Panc1 (cell line): ENCODE data around the gene KDR. TPM values are rescaled to one million over a fixed set of nuclear protein-coding genes. Genes with fewer than 3 reads are reported as not detected.

Experiments
- ATAC-seq: fragments of 200-7000 bp; cut with Tn5 transposase; 2 replicates; pipeline ENCODE4 v1.9.1; 2020; ENCODE audit warnings: mild to moderate bottlenecking, moderate library complexity
- BruUV-seq: library from RNA; stranded (reverse); fragments of 400-500 nt; replicated peaks from 2 replicates; lab custom pipeline; 2021; lab: Mats Ljungman, UMichigan
- CTCF ChIA-PET: fragments of 300-600 bp; sonication (Branson Sonifier 250); formaldehyde crosslinking; loops from one replicate; lab custom pipeline; 2022; ENCODE audit warnings: antibody characterized with exemption; lab: Charles Lee
- POLR2A ChIA-PET: fragments of 300-600 bp; sonication (Branson Sonifier 250); formaldehyde crosslinking; loops from one replicate; lab custom pipeline; 2022; ENCODE audit warnings: antibody characterized with exemption; lab: Charles Lee
- DNase-seq: peaks from one replicate; pipeline ENCODE4 v3.0.0-alpha.2; 2010; ENCODE audit warnings: low read depth, low spot score
- H3K27ac ChIP-seq: 2 replicates; pipeline ENCODE4 v1.5.1; 2011; ENCODE audit warnings: mild to moderate bottlenecking, low read length, inconsistent platforms
- H3K27me3 ChIP-seq: fragments of 200-500 bp; sonication (Bioruptor generic); 2 replicates; pipeline ENCODE4 v1.6.0; 2014; ENCODE audit warnings: low read length, inconsistent platforms; ENCODE audit not compliant: control insufficient read depth, insufficient read depth
- H3K36me3 ChIP-seq: fragments of 200-500 bp; sonication (Bioruptor generic); 2 replicates; pipeline ENCODE4 v1.5.1; 2014; ENCODE audit warnings: inconsistent platforms, mild to moderate bottlenecking, low read length, moderate library complexity; ENCODE audit not compliant: control insufficient read depth, insufficient read depth
- H3K4me1 ChIP-seq: 2 replicates; pipeline ENCODE4 v1.5.1; 2011; ENCODE audit warnings: inconsistent platforms, mild to moderate bottlenecking, low read length, moderate library complexity; ENCODE audit not compliant: control insufficient read depth, insufficient read depth
- H3K4me3 ChIP-seq, 2 experiments: 2 replicates each; pipeline ENCODE4 v1.5.1; 2011 to 2012; ENCODE audit warnings: low read depth in 2 of 2, low read length in 2 of 2, mild to moderate bottlenecking in 2 of 2, inconsistent platforms in 1 of 2, moderate library complexity in 1 of 2
- H3K9me3 ChIP-seq: fragments of 200-500 bp; sonication (Bioruptor generic); 2 replicates; pipeline ENCODE4 v1.5.1; 2014; ENCODE audit warnings: low read depth, mild to moderate bottlenecking, inconsistent platforms, low read length, moderate library complexity; ENCODE audit not compliant: control insufficient read depth, insufficient read depth
- POLR2AphosphoS5 ChIP-seq: IDR thresholded peaks from 2 replicates; pipeline ENCODE4 v1.6.1; 2012; ENCODE audit warnings: mild to moderate bottlenecking, low read depth, low read length, moderate library complexity
- REST ChIP-seq, 2 experiments: IDR thresholded peaks; 2 replicates each; pipeline ENCODE4 v1.6.1; 2011 to 2012; ENCODE audit warnings: low read depth in 2 of 2, control low read depth in 1 of 2, low read length in 1 of 2, mild to moderate bottlenecking in 1 of 2, moderate library complexity in 1 of 2; ENCODE audit not compliant: insufficient read depth in 1 of 2
- SIN3A ChIP-seq: IDR thresholded peaks from 2 replicates; pipeline ENCODE4 v1.6.1; 2012; ENCODE audit warnings: low read depth, mild to moderate bottlenecking, low read length, moderate library complexity, borderline replicate concordance; ENCODE audit not compliant: insufficient read depth
- TCF7L2 ChIP-seq: IDR thresholded peaks from 2 replicates; pipeline ENCODE4 v1.6.1; 2011; ENCODE audit warnings: mild to moderate bottlenecking, low read depth, low read length, inconsistent platforms
- in situ Hi-C: cut with HindIII; loops from 2 replicates; pipeline ENCODE4 v1.10.0; 2016; ENCODE audit warnings: low sequenced_read_pairs, low pct_unique_long_range_greater_than_20kb
- intact Hi-C: fragments of 100-400 bp; cut with micrococcal nuclease; formaldehyde crosslinking; loops from one replicate; pipeline ENCODE4 v1.10.0; 2022; ENCODE audit not compliant: unreplicated experiment
- total RNA-seq: library from RNA; stranded (reverse); gene quantifications from one replicate; pipeline ENCODE4 v1.2.1, GENCODE V29; 2021; ENCODE audit not compliant: unreplicated experiment
- TF ChIP-seq, protein P1 (sequence below): fragments of 450-650 bp; IDR thresholded peaks from 2 replicates; pipeline ENCODE4 v1.5.1; 2017; ENCODE audit warnings: mild to moderate bottlenecking

The KDR gene
- total RNA-seq, 1 experiment from 2014 or later = 0.18 TPM

DNA sequence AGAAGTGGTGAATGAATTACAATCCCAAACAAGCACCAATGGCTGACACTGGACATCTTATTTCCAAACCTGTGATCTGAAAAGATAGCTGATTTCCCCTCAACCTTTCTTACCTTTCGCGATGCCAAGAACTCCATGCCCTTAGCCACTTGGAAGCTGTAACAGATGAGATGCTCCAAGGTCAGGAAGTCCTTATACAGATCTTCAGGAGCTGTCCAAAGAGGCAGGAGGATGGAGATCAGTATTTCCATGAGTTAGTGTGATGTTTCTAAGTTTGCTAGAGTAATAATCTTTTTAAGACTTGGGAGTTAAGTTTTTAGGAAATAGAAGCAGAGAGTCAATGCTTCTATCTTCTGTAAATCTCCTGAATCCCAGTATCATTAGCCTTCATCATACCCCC, 32.9 kb downstream of the KDR start:
- Histone ChIP-seq H3K27me3 (no peaks in the 10 kb centered on the region), H3K27ac (no peak overlapping the region), H3K4me1 (no peaks in the 10 kb centered on the region), H3K4me3 (no peak overlapping the region), H3K9me3 (no peaks in the 10 kb centered on the region), H3K36me3 (no peaks in the 10 kb centered on the region)
- intact Hi-C loops = no loop called here
- ChIA-PET CTCF (no interaction called here), POLR2A (no interaction called here)
- TF ChIP-seq TCF7L2 (no peak), REST (IDR thresholded peaks at IDR 0.05; ENCODE audit: insufficient read depth in 1 of 2, low read depth in 2 of 2, low read length in 1 of 2) (no peak), POLR2AphosphoS5 (no peak), SIN3A (no peak)
- TF ChIP-seq, protein P1, sequence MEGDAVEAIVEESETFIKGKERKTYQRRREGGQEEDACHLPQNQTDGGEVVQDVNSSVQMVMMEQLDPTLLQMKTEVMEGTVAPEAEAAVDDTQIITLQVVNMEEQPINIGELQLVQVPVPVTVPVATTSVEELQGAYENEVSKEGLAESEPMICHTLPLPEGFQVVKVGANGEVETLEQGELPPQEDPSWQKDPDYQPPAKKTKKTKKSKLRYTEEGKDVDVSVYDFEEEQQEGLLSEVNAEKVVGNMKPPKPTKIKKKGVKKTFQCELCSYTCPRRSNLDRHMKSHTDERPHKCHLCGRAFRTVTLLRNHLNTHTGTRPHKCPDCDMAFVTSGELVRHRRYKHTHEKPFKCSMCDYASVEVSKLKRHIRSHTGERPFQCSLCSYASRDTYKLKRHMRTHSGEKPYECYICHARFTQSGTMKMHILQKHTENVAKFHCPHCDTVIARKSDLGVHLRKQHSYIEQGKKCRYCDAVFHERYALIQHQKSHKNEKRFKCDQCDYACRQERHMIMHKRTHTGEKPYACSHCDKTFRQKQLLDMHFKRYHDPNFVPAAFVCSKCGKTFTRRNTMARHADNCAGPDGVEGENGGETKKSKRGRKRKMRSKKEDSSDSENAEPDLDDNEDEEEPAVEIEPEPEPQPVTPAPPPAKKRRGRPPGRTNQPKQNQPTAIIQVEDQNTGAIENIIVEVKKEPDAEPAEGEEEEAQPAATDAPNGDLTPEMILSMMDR = no peak
- in situ Hi-C loops = no loop called here
- no TSS peak for BruUV-seq
- DNase-seq = no peak
- no peak for ATAC-seq

DNA sequence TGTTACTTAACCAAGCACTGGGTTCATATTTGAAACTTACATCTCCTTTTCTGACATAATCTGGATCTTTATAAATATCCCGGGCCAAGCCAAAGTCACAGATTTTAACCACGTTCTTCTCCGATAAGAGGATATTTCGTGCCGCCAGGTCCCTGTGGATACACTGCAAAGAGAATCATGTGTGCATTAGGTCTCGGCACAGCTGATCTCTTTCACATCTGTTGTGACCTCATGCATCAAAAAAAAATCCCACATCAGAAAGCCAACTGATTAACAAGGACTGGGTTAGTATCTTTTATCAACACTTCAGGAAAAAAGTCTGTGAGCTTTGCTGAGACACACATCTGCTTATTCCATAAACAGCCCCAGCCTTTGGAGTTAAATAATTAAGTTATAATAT, 35.5 kb downstream of the KDR start:
- no peaks in the 10 kb centered on the region for H3K27me3 ChIP-seq
- ChIA-PET POLR2A (no interaction called here), CTCF (no interaction called here)
- BruUV-seq = no TSS peak
- DNase-seq (no peak), ATAC-seq (no peak)
- in situ Hi-C loops (no loop called here), intact Hi-C loops (no loop called here)
- no peak for TF ChIP-seq SIN3A
- TF ChIP-seq POLR2AphosphoS5 = no peak
- no peaks in the 10 kb centered on the region for H3K4me1 ChIP-seq
- H3K4me3 ChIP-seq = no peak overlapping the region
- H3K27ac ChIP-seq = no peak overlapping the region
- no peaks in the 10 kb centered on the region for H3K36me3 ChIP-seq
- H3K9me3 ChIP-seq = no peaks in the 10 kb centered on the region

DNA sequence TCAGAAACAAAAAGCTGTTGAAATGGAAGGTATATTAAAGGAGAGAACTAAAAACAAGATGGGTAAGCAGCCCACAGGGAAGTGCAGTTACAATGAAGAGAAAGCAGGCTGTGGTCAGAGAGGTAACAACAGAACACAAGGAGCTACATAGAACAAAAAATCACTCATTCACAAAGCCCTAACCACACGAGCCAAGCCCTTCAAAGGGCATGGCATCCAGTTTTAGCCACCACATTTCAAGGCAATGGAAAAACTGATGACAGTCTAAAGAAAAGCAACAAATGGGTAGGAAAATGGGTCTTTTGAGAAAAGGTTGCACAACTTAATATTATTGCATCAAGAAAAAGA, 37.5 kb downstream of the KDR start:
- ATAC-seq = no peak
- Histone ChIP-seq H3K27ac (no peak overlapping the region), H3K27me3 (no peaks in the 10 kb centered on the region), H3K4me3 (no peak overlapping the region), H3K36me3 (no peaks in the 10 kb centered on the region), H3K4me1 (no peaks in the 10 kb centered on the region), H3K9me3 (no peaks in the 10 kb centered on the region)
- DNase-seq = no peak
- intact Hi-C loops = no loop called here
- CTCF ChIA-PET = no interaction called here
- no TSS peak for BruUV-seq
- TF ChIP-seq SIN3A = no peak
- TF ChIP-seq REST (IDR thresholded peaks at IDR 0.05; ENCODE audit: insufficient read depth in 1 of 2, low read depth in 2 of 2, low read length in 1 of 2) = no peak
- TF ChIP-seq, protein P1 = no peak
- TF ChIP-seq POLR2AphosphoS5 = no peak
- no peak for TF ChIP-seq TCF7L2
- POLR2A ChIA-PET = no interaction called here
- in situ Hi-C loops = no loop called here
